C4-2B (cell line): ENCODE results near the gene LRP11.

Experiments
- CTCF ChIP-seq: fragments of 450-650 bp; conservative IDR thresholded peaks from 2 replicates; pipeline ENCODE4 v1.5.1; 2017; ENCODE audit warnings: mild to moderate bottlenecking
- ZFX ChIP-seq: fragments of 450-650 bp; IDR thresholded peaks from 2 replicates; pipeline ENCODE4 v1.6.1; 2017

GRCh38 chr6:149898966-149899365 lies 34.8 kb upstream of the LRP11 start:
- TF ChIP-seq CTCF (no peak), ZFX (no peak)
